Spleen (tissue), 11 donors: Measurements from ENCODE around the gene SHISAL2B. TPM values are rescaled to one million over a fixed set of nuclear protein-coding genes. Genes with fewer than 3 reads are reported as not detected.
"Not testable (repeated sequence)": the region's sequence is repeated elsewhere in the genome, so short reads cannot be mapped to it uniquely, and the experiment has no call there.

ENCODE experiments used
- DNase-seq: peaks from one replicate; pipeline ENCODE4 v3.0.0-alpha.2; 2020
- H3K27ac ChIP-seq, 8 donors: fragments of 200-600 bp; sonication (generic) in 7 of 8; 1 replicate in 4 of 8; 2 replicates in 4 of 8; pipeline versions ENCODE4 v1.5.0 to v1.8.0; 2016 to 2021; ENCODE audit warnings: inconsistent platforms in 4 of 8, mild to moderate bottlenecking in 4 of 8, moderate library complexity in 1 of 8
- H3K27me3 ChIP-seq, 7 donors: fragments of 200-600 bp; sonication (generic) in 6 of 7; replicated peaks in 1 of 7; 1 replicate in 4 of 7; 2 replicates in 3 of 7; pipeline versions ENCODE4 v1.5.0 to v1.8.0; 2016 to 2021; ENCODE audit warnings: inconsistent platforms in 3 of 7, mild to moderate bottlenecking in 1 of 7
- H3K36me3 ChIP-seq, 6 donors: fragments of 200-600 bp; sonication (generic) in 5 of 6; 1 replicate in 4 of 6; 2 replicates in 2 of 6; pipeline versions ENCODE4 v1.5.0 to v1.8.0; 2016 to 2021; ENCODE audit warnings: inconsistent platforms in 2 of 6
- H3K4me1 ChIP-seq, 6 donors: fragments of 200-600 bp; sonication (generic) in 5 of 6; 1 replicate in 3 of 6; 2 replicates in 3 of 6; pipeline versions ENCODE4 v1.5.0 to v1.8.0; 2016 to 2021; ENCODE audit warnings: inconsistent platforms in 3 of 6
- H3K4me3 ChIP-seq, 8 donors: fragments of 200-600 bp; sonication (generic) in 7 of 8; 1 replicate in 4 of 8; 2 replicates in 4 of 8; pipeline versions ENCODE4 v1.5.0 to v1.8.0; 2016 to 2021; ENCODE audit warnings: inconsistent platforms in 4 of 8, mild to moderate bottlenecking in 4 of 8, moderate library complexity in 2 of 8
- H3K9me3 ChIP-seq, 8 donors: fragments of 200-600 bp; sonication (generic) in 7 of 8; 1 replicate in 4 of 8; 2 replicates in 4 of 8; pipeline versions ENCODE4 v1.5.0 to v1.8.0; 2016 to 2021; ENCODE audit warnings: inconsistent platforms in 4 of 8
- POLR2A ChIP-seq, 3 donors: fragments of 450-650 bp; IDR thresholded peaks; one replicate each; pipeline ENCODE4 v1.5.1; 2017; ENCODE audit warnings: antibody characterized with exemption in 3 of 3, mild to moderate bottlenecking in 1 of 3
- POLR2AphosphoS5 ChIP-seq, 3 donors: sonication (generic); formaldehyde crosslinking; IDR thresholded peaks; one replicate each; pipeline ENCODE4 v1.5.1; 2017; ENCODE audit warnings: antibody characterized with exemption in 3 of 3
- WGBS, 5 donors: extraction: QIAGEN DNeasy Blood & Tissue Kit in 3 of 5; methylation state at CpG; one replicate each; pipeline versions ENCODE4 v1.1.5 to v1.1.7; 2013 to 2018; 5-methylcytosine and 5-hydroxymethylcytosine counted together
- intact Hi-C: fragments of 100-400 bp; cut with DNase I; formaldehyde crosslinking; loops from one replicate; pipeline ENCODE4 v1.15.0; 2023; ENCODE audit warnings: low total_unique reads
- polyA plus RNA-seq, 3 donors: library from polyadenylated mRNA; stranded (reverse); fragments of 200-250 nt; gene quantifications; one replicate each; pipeline ENCODE4 v1.2.1, GENCODE V29; 2013
- total RNA-seq, 7 donors: library from RNA; depleted of rRNA in 3 of 7; stranded (reverse); fragments of >200 nt in 3 of 7; fragmentation: NEBNext Ultra II Directional in 4 of 7; extraction: Animal tissue kit (Norgen Biotek cat#: 25700) in 4 of 7; gene quantifications; one replicate each; pipeline versions ENCODE4 v1.1.0 to v1.2.1, GENCODE V29; 2016 to 2021
- TF ChIP-seq, protein P1 (sequence below), 11 experiments: fragments of 200-600 bp in 7 of 11; fragments of 450-650 bp in 4 of 11; sonication (generic) in 4 of 11; IDR thresholded peaks in 8 of 11; conservative IDR thresholded peaks in 3 of 11; 1 replicate in 7 of 11; 2 replicates in 4 of 11; pipeline versions ENCODE4 v1.4.0 to v1.8.0; 2016 to 2021; ENCODE audit warnings: antibody characterized with exemption in 11 of 11, inconsistent platforms in 4 of 11, mild to moderate bottlenecking in 1 of 11
- donor health status: healthy with polysubstance abuse.
- donor health status: DM: no; HTN: no; CAD: no; lungs with moderate emphysema.
- donor health status: DM: no; HTN: no; CAD: no.
- donor health status: Bipolar disorder and iron deficiency.
- donor health status: healthy.
- donor health status: DM: no; HTN: no; CAD: no.
- donor health status: DM: yes; HTN: yes; CAD: no.

The SHISAL2B gene
- total and polyA plus RNA-seq, 10 donors = not detected

DNA sequence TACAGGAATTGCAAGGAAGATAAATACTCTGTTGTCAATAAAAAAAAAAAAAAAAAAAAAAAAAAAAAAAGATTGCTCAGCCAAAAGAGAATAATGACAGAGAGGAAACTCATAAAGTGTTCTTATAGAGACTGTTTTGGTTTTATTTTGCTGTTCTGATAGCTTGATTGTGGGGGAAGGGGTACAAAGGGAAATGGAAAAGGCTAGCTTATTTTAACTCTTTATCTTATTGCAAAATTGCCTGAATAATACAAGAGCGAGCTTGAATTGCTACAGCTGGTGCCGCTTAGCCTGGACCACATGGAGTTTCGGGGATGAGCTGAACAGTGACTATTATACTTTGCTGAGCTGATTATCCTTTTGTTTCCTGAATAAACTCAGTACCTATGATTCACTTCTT is 31.0 kb upstream of the SHISAL2B start:
- intact Hi-C loops = no loop called here
- 81 to 87% (median 86%) methylated on average over 3 of the region's 3 CpGs for WGBS, 5 donors
- no peaks in the 10 kb centered on the region for H3K36me3 ChIP-seq

DNA sequence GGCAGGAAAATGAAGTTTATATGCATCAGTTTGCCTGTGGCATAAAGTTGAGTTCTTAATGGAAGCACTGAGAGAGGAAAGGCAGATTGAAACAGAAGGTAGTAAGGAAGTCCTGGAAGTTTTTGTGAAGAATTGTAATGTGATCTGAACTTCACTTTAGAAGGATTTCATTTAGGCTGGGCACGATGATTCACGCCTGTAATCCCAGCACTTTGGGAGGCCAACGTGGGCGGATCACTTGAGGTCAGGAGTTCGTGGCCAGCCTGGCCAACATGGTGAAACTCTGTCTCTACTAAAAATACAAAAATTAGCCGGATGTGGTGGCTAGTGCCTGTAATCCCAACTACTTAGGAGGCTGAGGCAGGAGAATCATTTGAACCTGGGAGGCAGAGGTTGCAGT is 27.1 kb upstream of the SHISAL2B start:
- H3K9me3 ChIP-seq, H3K4me1 ChIP-seq, H3K4me3 ChIP-seq, intact Hi-C loops, H3K36me3 ChIP-seq, H3K27ac ChIP-seq, DNase-seq: not testable (repeated sequence)
- WGBS, 5 donors = 60 to 76% (median 68%) methylated on average over 6 of the region's 6 CpGs
- peaks cover 0 to 18% (median 0%) of the 10 kb centered on the region in 7 donors for H3K27me3 ChIP-seq

More for the DNA sequence above, 31.0 kb upstream of the SHISAL2B start:
- H3K27me3 ChIP-seq = peaks cover 0 to 20% (median 0%) of the 10 kb centered on the region in 7 donors
- TF ChIP-seq POLR2A (IDR thresholded peaks at IDR 0.05) = no peak
- no peak for TF ChIP-seq POLR2AphosphoS5 (IDR thresholded peaks at IDR 0.05)
- TF ChIP-seq, protein P1, sequence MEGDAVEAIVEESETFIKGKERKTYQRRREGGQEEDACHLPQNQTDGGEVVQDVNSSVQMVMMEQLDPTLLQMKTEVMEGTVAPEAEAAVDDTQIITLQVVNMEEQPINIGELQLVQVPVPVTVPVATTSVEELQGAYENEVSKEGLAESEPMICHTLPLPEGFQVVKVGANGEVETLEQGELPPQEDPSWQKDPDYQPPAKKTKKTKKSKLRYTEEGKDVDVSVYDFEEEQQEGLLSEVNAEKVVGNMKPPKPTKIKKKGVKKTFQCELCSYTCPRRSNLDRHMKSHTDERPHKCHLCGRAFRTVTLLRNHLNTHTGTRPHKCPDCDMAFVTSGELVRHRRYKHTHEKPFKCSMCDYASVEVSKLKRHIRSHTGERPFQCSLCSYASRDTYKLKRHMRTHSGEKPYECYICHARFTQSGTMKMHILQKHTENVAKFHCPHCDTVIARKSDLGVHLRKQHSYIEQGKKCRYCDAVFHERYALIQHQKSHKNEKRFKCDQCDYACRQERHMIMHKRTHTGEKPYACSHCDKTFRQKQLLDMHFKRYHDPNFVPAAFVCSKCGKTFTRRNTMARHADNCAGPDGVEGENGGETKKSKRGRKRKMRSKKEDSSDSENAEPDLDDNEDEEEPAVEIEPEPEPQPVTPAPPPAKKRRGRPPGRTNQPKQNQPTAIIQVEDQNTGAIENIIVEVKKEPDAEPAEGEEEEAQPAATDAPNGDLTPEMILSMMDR (IDR thresholded peaks at IDR 0.05 in 8 of 11, conservative IDR thresholded peaks at IDR 0.05 in 3 of 11) = no peak
- no peak overlapping the region for H3K27ac ChIP-seq
- DNase-seq = no peak
- H3K4me1 ChIP-seq = no peaks in the 10 kb centered on the region
- peaks cover 0 to 14% (median 10%) of the 10 kb centered on the region in 8 donors for H3K9me3 ChIP-seq
- no peak overlapping the region for H3K4me3 ChIP-seq

DNA sequence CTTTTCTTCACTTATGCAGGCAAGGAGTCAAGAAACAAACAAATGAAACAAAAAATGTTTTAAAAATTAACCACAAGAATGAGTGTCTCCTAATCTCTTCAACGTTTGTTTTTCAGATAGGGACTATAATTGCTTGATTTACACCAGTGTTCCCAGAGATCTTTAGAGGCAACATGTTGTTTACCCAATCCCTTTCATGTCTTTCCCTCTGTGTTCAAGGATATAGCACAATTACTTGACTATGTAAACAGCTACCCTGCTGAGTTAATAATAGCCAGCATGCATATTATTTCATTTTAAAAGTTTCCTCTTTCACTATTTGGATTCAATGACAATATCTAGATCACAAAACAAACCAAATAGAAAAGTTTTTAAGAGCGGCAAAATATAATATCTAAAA is 25.1 kb upstream of the SHISAL2B start:
- no peak for TF ChIP-seq POLR2A (IDR thresholded peaks at IDR 0.05)
- no peak for TF ChIP-seq POLR2AphosphoS5 (IDR thresholded peaks at IDR 0.05)
- TF ChIP-seq, protein P1 (IDR thresholded peaks at IDR 0.05 in 8 of 11, conservative IDR thresholded peaks at IDR 0.05 in 3 of 11) = no peak
- Histone ChIP-seq H3K9me3 (no peaks in the 10 kb centered on the region), H3K27me3 (peaks cover 0 to 14% (median 0%) of the 10 kb centered on the region in 7 donors), H3K4me1 (no peaks in the 10 kb centered on the region), H3K36me3 (no peaks in the 10 kb centered on the region), H3K4me3 (no peak overlapping the region), H3K27ac (no peak overlapping the region)
- intact Hi-C loops = no loop called here
- DNase-seq = no peak
- WGBS, 5 donors = 51 to 58% (median 53%) methylated on average over 2 of the region's 2 CpGs

DNA sequence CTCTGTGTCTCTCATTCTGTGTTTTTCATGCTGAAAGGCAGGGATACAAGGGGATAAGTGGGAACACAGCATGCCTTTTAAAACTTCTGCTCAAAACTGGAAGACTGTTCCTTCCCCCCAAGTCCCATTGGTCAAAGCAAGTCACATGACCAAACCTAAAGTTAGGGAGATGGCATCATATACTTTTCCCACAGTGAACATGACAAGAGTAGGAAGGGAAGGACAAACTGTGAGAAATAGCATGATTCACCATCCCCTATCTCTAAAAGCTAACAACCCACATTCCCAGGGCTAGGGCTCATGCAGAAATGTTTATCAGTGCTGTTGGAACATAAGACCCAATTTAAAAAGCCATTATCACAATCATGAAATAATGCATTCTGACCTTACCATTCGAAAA is 24.2 kb upstream of the SHISAL2B start:
- no peak for DNase-seq
- Histone ChIP-seq H3K27me3 (peaks cover 0 to 14% (median 0%) of the 10 kb centered on the region in 7 donors), H3K4me1 (no peaks in the 10 kb centered on the region), H3K27ac (no peak overlapping the region), H3K9me3 (no peaks in the 10 kb centered on the region), H3K4me3 (no peak overlapping the region), H3K36me3 (no peaks in the 10 kb centered on the region)
- 0 to 76% (median 30%) methylated on average over 1 of the region's 1 CpG for WGBS, 5 donors
- TF ChIP-seq, protein P1 (IDR thresholded peaks at IDR 0.05 in 8 of 11, conservative IDR thresholded peaks at IDR 0.05 in 3 of 11) = no peak
- TF ChIP-seq POLR2A (IDR thresholded peaks at IDR 0.05) (no peak), POLR2AphosphoS5 (IDR thresholded peaks at IDR 0.05) (no peak)
- intact Hi-C loops = no loop called here

DNA sequence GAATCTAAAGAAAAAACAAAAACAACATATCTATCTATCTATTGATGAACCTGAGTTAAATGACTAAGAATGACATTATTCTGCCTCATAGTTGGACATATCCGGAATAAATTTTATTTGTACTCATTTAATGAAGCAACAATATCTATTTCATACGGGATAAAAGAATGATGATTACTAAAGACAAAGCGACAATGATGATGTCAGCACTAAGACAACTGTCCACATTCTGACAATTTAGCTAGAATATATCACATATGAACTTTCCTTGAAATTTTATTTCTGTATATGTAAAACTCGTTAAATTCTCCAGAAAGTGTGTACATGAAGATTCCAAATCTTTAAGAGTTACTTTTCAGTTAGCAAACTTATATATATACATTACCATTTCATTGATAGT is 23.2 kb upstream of the SHISAL2B start:
- intact Hi-C loops = no loop called here
- 82 to 88% (median 87%) methylated on average over 4 of the region's 4 CpGs for WGBS, 5 donors
- DNase-seq = no peak

More for the DNA sequence above, 23.2 kb upstream of the SHISAL2B start:
- Histone ChIP-seq H3K9me3 (no peaks in the 10 kb centered on the region), H3K27me3 (peaks cover 0 to 11% (median 0%) of the 10 kb centered on the region in 7 donors), H3K27ac (no peak overlapping the region), H3K4me3 (no peak overlapping the region), H3K36me3 (no peaks in the 10 kb centered on the region), H3K4me1 (no peaks in the 10 kb centered on the region)
- TF ChIP-seq, protein P1 (IDR thresholded peaks at IDR 0.05 in 8 of 11, conservative IDR thresholded peaks at IDR 0.05 in 3 of 11) = no peak
- TF ChIP-seq POLR2AphosphoS5 (IDR thresholded peaks at IDR 0.05) (no peak), POLR2A (IDR thresholded peaks at IDR 0.05) (no peak)
